Glutamatergic neuron (in vitro differentiated cells): Measurements from ENCODE around the gene PEX10. TPM values are rescaled to one million over a fixed set of nuclear protein-coding genes. Genes with fewer than 3 reads are reported as not detected.

Experiments used
- DNase-seq: peaks from one replicate; pipeline ENCODE4 v3.0.0; 2022
- H3K27ac Mint-ChIP-seq: one replicate; pipeline ENCODE4 v1.8.0; 2020; ENCODE audit warnings: mild to moderate bottlenecking, mixed read lengths, inconsistent platforms; ENCODE audit not compliant: unreplicated experiment
- H3K27me3 Mint-ChIP-seq: one replicate; pipeline ENCODE4 v1.8.0; 2020; ENCODE audit warnings: mild to moderate bottlenecking, moderate library complexity, mixed read lengths, inconsistent platforms; ENCODE audit not compliant: unreplicated experiment
- H3K36me3 Mint-ChIP-seq: one replicate; pipeline ENCODE4 v1.8.0; 2020; ENCODE audit warnings: mild to moderate bottlenecking, mixed read lengths, inconsistent platforms; ENCODE audit not compliant: unreplicated experiment
- H3K4me1 Mint-ChIP-seq: one replicate; pipeline ENCODE4 v1.8.0; 2020; ENCODE audit warnings: mild to moderate bottlenecking, low read depth, mixed read lengths, inconsistent platforms; ENCODE audit not compliant: unreplicated experiment
- H3K4me3 Mint-ChIP-seq: one replicate; pipeline ENCODE4 v1.8.0; 2020; ENCODE audit warnings: mild to moderate bottlenecking, mixed read lengths, inconsistent platforms; ENCODE audit not compliant: unreplicated experiment
- H3K9me3 Mint-ChIP-seq: one replicate; pipeline ENCODE4 v1.8.0; 2020; ENCODE audit warnings: mild to moderate bottlenecking, moderate library complexity, mixed read lengths, inconsistent platforms; ENCODE audit not compliant: unreplicated experiment
- CTCF ChIP-seq: fragments of 200-600 bp; sonication (generic); IDR thresholded peaks from one replicate; pipeline ENCODE4 v1.5.0; 2021; ENCODE audit not compliant: partially characterized antibody, unreplicated experiment
- total RNA-seq: library from RNA; stranded (reverse); fragmentation: NEBNext Ultra II Directional; extraction: Animal tissue kit (Norgen Biotek cat#: 25700); gene quantifications from one replicate; pipeline ENCODE4 v1.2.1, GENCODE V29; 2021; ENCODE audit not compliant: unreplicated experiment

PEX10 gene
- total RNA-seq, 1 donor from 2014 or later = 14.0 TPM

GRCh38 chr1:2396059-2396458 lies 16.3 kb downstream of the PEX10 start:
- Mint-ChIP-seq H3K36me3 (peaks cover 5% of the 10 kb centered on the region), H3K4me3 (no peak overlapping the region), H3K27me3 (peaks cover 3% of the 10 kb centered on the region), H3K9me3 (peaks cover 4% of the 10 kb centered on the region), H3K4me1 (peaks cover 12% of the 10 kb centered on the region), H3K27ac (no peak overlapping the region)
- TF ChIP-seq CTCF = no peak
- DNase-seq = no peak

GRCh38 chr1:2395245-2395644 lies 17.1 kb downstream of the PEX10 start:
- Mint-ChIP-seq H3K27me3 (peaks cover 3% of the 10 kb centered on the region), H3K36me3 (peaks cover 5% of the 10 kb centered on the region), H3K27ac (no peak overlapping the region), H3K4me1 (peaks cover 12% of the 10 kb centered on the region), H3K9me3 (peaks cover 4% of the 10 kb centered on the region), H3K4me3 (peak overlapping the region; percentile 52)
- TF ChIP-seq CTCF = no peak
- no peak for DNase-seq

GRCh38 chr1:2394761-2395160 lies 17.6 kb downstream of the PEX10 start:
- Mint-ChIP-seq H3K27ac (no peak overlapping the region), H3K4me1 (peaks cover 12% of the 10 kb centered on the region), H3K9me3 (peaks cover 4% of the 10 kb centered on the region), H3K36me3 (peaks cover 5% of the 10 kb centered on the region), H3K27me3 (peaks cover 4% of the 10 kb centered on the region), H3K4me3 (peak overlapping the region; percentile 52)
- TF ChIP-seq CTCF = no peak
- no peak for DNase-seq

GRCh38 chr1:2394220-2394619 lies 18.1 kb downstream of the PEX10 start:
- Mint-ChIP-seq H3K9me3 (peaks cover 4% of the 10 kb centered on the region), H3K4me3 (no peak overlapping the region), H3K4me1 (peaks cover 12% of the 10 kb centered on the region), H3K27me3 (peaks cover 4% of the 10 kb centered on the region), H3K36me3 (peaks cover 2% of the 10 kb centered on the region), H3K27ac (no peak overlapping the region)
- no peak for TF ChIP-seq CTCF
- DNase-seq = no peak

- peak overlapping the region; percentile 93 for H3K4me3 Mint-ChIP-seq
- H3K27me3 Mint-ChIP-seq = peaks cover 4% of the 10 kb centered on the region
- no peaks in the 10 kb centered on the region for H3K36me3 Mint-ChIP-seq
- peaks cover 4% of the 10 kb centered on the region for H3K9me3 Mint-ChIP-seq
- TF ChIP-seq CTCF = no peak
- H3K27ac Mint-ChIP-seq = no peak overlapping the region
- no peak for DNase-seq
- peaks cover 12% of the 10 kb centered on the region for H3K4me1 Mint-ChIP-seq
Observed at GRCh38 chr1:2393471-2393877, 18.9 kb downstream of the PEX10 start.
